HG02610 (cell line): Measurements from ENCODE around the gene EPC2.
"Not testable (repeated sequence)": the region's sequence is repeated elsewhere in the genome, so short reads cannot be mapped to it uniquely, and the experiment has no call there.

Experiments used
- ATAC-seq: cut with Tn5 transposase; IDR thresholded peaks from one replicate; pipeline ENCODE4 v1.9.1; 2021; ENCODE audit warnings: mild to moderate bottlenecking, moderate library complexity; ENCODE audit not compliant: unreplicated experiment

EPC2 gene

GRCh38 chr2:148670773-148671172 is 26.2 kb downstream of the EPC2 start:
- ATAC-seq = no peak

DNA sequence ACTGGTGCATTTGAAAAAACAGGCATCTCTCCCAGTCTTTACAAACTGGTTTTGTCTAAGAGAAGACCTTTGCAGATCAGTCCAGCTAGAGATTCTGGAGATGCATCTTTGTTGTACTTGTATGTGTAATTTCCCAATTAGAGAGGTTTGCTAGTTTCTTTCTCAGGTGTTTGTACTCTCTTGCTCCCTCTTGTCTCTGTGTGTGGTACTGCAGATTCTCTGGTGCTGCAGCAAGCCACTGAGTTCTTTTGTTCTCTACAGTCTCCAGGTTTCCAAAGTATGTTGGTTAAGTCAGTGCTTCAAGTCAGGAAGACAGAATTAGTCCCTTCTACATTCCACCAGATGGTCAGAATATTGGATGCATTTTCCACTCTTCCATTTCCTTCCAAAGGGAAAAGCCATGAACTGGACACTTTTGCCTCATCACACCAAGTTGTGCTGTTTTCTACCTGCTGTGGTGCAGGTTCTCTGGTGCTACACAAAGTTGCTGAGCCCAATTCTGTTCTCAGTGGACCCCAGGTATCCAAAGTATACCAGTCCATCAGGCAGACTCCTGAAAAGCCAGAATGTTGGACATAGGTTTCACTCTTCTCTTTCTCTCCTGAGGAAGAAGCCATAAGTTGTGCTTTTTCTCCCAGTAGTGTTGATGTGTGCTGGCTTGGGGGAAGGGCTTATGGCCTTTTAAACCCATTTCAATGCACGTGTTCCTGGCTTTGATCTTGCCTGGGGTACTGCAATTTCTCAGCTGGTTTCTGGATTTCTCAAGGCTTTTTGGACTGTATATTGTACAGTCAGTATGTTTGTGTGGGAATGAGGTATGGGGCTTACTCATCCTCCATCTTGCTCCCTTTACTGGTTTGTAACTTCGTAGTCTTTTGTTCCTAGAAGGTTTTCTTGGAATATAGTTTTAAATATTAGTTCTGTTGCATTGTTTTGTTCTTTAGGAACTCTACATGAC is 29.8 kb downstream of the EPC2 start:
- ATAC-seq = no peak

DNA sequence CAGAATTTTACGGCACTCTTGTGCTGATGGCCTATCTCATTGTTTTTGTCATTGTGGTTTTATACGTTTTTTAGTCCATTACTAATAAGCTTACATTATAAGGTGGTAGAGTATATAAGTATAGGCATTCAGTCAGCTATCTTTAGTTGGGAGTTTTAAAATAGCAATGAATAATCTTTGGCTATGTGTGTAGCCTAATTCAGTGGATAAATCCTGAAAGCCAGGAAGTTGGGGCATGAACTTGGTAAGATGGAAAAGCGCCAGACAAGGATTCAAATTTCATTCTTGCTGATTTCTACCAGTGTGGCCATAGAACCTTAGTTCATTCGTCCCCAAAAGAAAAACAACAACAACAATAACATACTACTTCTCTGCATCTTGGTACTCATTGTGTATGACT is 31.2 kb downstream of the EPC2 start:
- ATAC-seq = no peak

- not testable (repeated sequence) for ATAC-seq
Measured at GRCh38 chr2:148678302-148679179, 34.0 kb downstream of the EPC2 start.

- ATAC-seq = no peak
Measured at GRCh38 chr2:148680462-148680861, 35.9 kb downstream of the EPC2 start.

- no peak for ATAC-seq
Measured at GRCh38 chr2:148681443-148681842, 36.9 kb downstream of the EPC2 start.

- ATAC-seq = not testable (repeated sequence)
Measured at GRCh38 chr2:148681862-148682261, 37.3 kb downstream of the EPC2 start.

GRCh38 chr2:148684507-148684906 is 40.0 kb downstream of the EPC2 start:
- no peak for ATAC-seq

GRCh38 chr2:148687543-148687942 is 43.0 kb downstream of the EPC2 start:
- no peak for ATAC-seq

GRCh38 chr2:148688011-148688410 is 43.5 kb downstream of the EPC2 start:
- not testable (repeated sequence) for ATAC-seq

- ATAC-seq = no peak
Measured at GRCh38 chr2:148696985-148697384, 52.4 kb downstream of the EPC2 start.

DNA sequence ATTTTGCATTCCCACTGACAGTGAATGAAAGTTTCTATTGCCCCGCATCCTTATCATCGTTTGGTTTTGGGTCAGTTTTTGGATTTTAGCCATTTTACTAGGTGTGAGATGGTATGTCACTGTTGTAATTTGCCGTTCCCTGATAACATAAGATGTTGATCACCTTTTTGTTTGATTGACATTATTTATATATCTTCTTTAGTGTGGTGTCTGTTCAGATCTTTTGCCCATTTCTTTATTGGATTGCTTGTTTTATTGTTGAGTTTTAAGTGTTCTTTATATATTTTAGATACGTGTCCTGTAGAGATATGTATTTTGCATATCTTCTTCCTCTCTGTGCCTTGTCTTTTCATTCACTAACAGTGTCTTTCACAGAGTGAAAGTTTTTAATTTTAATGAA is 55.3 kb downstream of the EPC2 start:
- no peak for ATAC-seq

- ATAC-seq = no peak
Measured at GRCh38 chr2:148701039-148701438, 56.5 kb downstream of the EPC2 start.

DNA sequence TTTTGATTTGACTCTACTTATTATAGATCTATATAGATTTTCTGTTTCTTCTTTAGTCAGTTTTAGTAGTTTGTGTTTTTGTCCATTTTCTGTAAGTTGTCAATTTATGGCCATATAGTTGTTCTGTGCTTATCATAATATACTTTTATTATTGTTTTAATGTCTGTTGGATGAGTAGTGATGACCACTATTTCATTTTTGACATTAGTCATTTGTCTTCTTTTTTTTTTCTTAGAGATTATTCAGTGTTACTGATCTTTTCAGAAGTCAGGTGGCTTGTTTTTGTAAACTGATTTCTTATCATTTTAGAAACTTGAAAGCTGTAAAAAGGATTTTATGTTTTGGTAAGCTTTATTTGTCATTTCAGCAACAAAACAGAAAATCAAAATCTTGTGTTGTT is 57.3 kb downstream of the EPC2 start:
- no peak for ATAC-seq

DNA sequence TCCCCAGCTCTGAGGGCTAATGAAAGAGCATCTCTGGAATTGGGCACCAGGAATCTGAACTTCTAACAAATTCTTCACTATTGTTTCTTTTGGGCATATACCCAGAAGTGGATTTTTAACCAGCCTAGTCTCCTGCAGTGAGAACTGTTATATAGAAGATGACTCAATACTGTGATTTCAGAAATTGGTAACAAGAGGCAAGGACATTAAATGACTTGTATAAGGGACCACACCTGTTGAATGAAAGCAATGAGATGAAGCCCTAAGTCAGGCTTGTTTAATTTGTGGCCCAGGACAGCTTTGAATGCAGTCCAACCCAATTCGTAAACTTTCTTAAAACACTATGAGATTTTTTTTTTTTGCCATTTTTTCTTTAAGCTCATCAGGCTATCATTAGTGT is 57.9 kb downstream of the EPC2 start:
- ATAC-seq = peak; percentile 62

DNA sequence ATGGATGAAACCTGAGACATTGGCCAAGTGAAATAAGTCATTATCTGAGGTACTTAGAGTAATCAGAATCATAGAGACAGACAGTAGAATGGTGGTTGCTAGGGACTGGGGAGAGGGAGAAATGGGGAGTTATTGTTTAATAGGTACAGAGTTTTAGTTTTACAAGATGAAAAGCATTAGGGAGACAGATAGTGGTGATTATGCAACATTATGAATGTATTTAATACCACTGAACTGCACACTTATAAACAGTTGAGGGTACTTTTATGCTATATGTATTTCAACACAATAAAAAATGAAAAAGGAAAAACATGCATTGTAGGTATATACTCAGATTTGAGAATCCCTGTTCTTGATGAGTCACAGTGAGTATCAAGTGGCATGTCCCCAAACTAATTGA is 59.7 kb downstream of the EPC2 start:
- no peak for ATAC-seq

- no peak for ATAC-seq
Measured at GRCh38 chr2:148716378-148716920, 71.9 kb downstream of the EPC2 start.

DNA sequence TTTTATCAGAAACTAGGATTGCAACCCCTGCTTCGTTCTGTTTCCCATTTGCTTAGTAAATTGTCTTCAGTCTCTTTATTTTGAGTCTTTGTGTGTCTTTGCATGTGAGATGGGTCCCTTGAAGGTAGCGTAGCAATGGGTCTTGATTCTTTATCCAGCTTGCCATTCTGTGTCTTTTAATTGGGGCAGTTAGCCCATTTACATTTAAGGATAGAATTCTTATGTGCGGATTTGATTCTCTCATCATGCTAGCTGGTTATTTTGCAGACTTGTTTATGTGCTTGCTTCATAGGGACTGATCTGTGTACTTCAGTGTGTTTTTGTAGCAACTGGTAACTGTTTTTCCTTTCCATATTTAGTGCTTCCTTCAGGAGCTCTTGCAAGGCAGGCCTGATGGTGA is 73.5 kb downstream of the EPC2 start:
- no peak for ATAC-seq

DNA sequence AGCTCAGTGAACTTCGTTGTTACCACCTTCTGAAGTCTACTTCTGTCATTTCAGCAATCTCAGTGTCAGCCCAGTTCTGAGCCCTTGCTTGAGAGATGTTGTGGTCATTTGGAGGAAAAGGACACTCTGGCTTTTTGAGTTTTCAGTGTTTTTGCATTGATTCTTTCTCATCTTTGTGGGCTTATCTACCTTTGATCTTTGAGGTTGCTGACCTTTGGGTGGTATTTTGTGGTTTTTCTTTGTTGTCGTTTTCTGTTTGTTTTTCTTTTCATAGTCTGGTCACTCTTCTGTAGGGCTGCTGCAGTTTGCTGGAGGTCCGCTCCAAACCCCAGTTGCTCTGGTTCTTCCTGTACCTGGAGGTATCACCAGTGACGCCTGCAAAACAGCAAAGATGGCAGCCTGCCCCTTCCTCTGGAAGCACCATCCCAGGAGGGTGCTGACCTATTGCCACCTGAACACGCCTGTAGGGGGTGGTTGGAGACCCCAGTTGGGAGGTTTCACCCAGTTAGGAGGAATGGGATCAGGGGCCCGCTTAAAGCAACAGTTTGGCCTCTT is 74.7 kb downstream of the EPC2 start:
- ATAC-seq = no peak

- ATAC-seq = no peak
Measured at GRCh38 chr2:148719941-148720436, 75.4 kb downstream of the EPC2 start.

DNA sequence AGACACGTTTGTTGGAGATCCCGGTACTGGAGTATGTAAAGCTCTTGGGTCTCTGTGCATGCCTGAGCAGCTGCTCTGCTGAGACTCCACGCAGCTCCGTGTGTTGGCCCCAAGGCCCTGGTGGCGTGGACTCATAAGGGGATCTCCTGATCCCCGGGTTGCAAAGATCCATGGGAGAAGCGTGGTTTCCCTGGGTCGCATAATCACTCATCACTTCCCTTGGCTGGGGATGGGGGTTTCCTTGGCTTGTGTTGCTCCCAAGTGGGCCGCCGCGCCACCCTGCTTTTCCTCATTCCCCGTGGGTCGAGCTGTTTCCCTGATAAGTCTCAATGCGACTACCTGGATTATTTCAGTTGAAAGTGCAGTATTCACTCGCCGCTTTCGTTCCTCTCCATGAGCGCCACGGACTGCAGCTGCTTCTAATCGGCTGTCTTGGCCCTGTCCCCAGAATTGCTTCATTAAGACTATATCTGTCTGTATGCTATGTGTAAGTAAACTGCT is 76.0 kb downstream of the EPC2 start:
- ATAC-seq = no peak
